ENCODE results near the gene PEX5.

PEX5 gene

GRCh38 chr12:7143564-7143963 is 45.9 kb upstream of the PEX5 start:
- Histone ChIP-seq H2AFZ (ENCODE audit: low read depth) (no peak overlapping the region), H3K4me1 (ENCODE audit: low read depth, poor library complexity, severe bottlenecking) (peaks cover 4% of the 10 kb centered on the region), H3K27me3 (ENCODE audit: insufficient read depth, low read depth) (no peaks in the 10 kb centered on the region), H3K27ac (no peak overlapping the region), H3K4me2 (no peak overlapping the region), H3K9ac (no peak overlapping the region), H3K36me3 (ENCODE audit: insufficient read depth) (no peaks in the 10 kb centered on the region), H3K4me3 (IDR thresholded peaks at IDR 0.05; ENCODE audit: insufficient read depth, low read depth, low read length) (no peak overlapping the region), H3K79me2 (ENCODE audit: insufficient read depth, low read depth) (no peaks in the 10 kb centered on the region), H4K20me1 (ENCODE audit: insufficient read depth) (no peaks in the 10 kb centered on the region)
- no peak for TF ChIP-seq CTCF (conservative IDR thresholded peaks at IDR 0.05; ENCODE audit: low read depth, low read length)

GRCh38 chr12:7144414-7145120 is 44.9 kb upstream of the PEX5 start:
- Histone ChIP-seq H3K4me1 (ENCODE audit: low read depth, poor library complexity, severe bottlenecking) (peaks cover 4% of the 10 kb centered on the region), H3K36me3 (ENCODE audit: insufficient read depth) (no peaks in the 10 kb centered on the region), H3K79me2 (ENCODE audit: insufficient read depth, low read depth) (no peaks in the 10 kb centered on the region), H3K27me3 (ENCODE audit: insufficient read depth, low read depth) (no peaks in the 10 kb centered on the region), H2AFZ (ENCODE audit: low read depth) (no peak overlapping the region), H3K4me3 (IDR thresholded peaks at IDR 0.05; ENCODE audit: insufficient read depth, low read depth, low read length) (no peak overlapping the region), H3K4me2 (no peak overlapping the region), H3K9ac (no peak overlapping the region), H4K20me1 (ENCODE audit: insufficient read depth) (no peaks in the 10 kb centered on the region), H3K27ac (no peak overlapping the region)
- peak; percentile 76 for TF ChIP-seq CTCF (conservative IDR thresholded peaks at IDR 0.05; ENCODE audit: low read depth, low read length)

- no peak overlapping the region for H3K4me2 ChIP-seq
- no peak overlapping the region for H3K4me3 ChIP-seq (IDR thresholded peaks at IDR 0.05; ENCODE audit: insufficient read depth, low read depth, low read length)
- no peak overlapping the region for H2AFZ ChIP-seq (ENCODE audit: low read depth)
- H3K36me3 ChIP-seq (ENCODE audit: insufficient read depth): no peaks in the 10 kb centered on the region
- H3K79me2 ChIP-seq (ENCODE audit: insufficient read depth, low read depth): no peaks in the 10 kb centered on the region
- H3K27me3 ChIP-seq (ENCODE audit: insufficient read depth, low read depth): no peaks in the 10 kb centered on the region
- TF ChIP-seq CTCF (conservative IDR thresholded peaks at IDR 0.05; ENCODE audit: low read depth, low read length): no peak
- no peaks in the 10 kb centered on the region for H4K20me1 ChIP-seq (ENCODE audit: insufficient read depth)
- H3K27ac ChIP-seq: no peak overlapping the region
- no peak overlapping the region for H3K9ac ChIP-seq
- peaks cover 4% of the 10 kb centered on the region for H3K4me1 ChIP-seq (ENCODE audit: low read depth, poor library complexity, severe bottlenecking)
Measured at GRCh38 chr12:7145671-7146070, 43.8 kb upstream of the PEX5 start.

GRCh38 chr12:7146228-7146627 is 43.3 kb upstream of the PEX5 start:
- Histone ChIP-seq H3K36me3 (ENCODE audit: insufficient read depth) (no peaks in the 10 kb centered on the region), H3K9ac (no peak overlapping the region), H3K4me3 (IDR thresholded peaks at IDR 0.05; ENCODE audit: insufficient read depth, low read depth, low read length) (no peak overlapping the region), H2AFZ (ENCODE audit: low read depth) (no peak overlapping the region), H3K27me3 (ENCODE audit: insufficient read depth, low read depth) (no peaks in the 10 kb centered on the region), H3K27ac (no peak overlapping the region), H4K20me1 (ENCODE audit: insufficient read depth) (no peaks in the 10 kb centered on the region), H3K4me2 (no peak overlapping the region), H3K4me1 (ENCODE audit: low read depth, poor library complexity, severe bottlenecking) (peaks cover 4% of the 10 kb centered on the region), H3K79me2 (ENCODE audit: insufficient read depth, low read depth) (no peaks in the 10 kb centered on the region)
- no peak for TF ChIP-seq CTCF (conservative IDR thresholded peaks at IDR 0.05; ENCODE audit: low read depth, low read length)

All from KMS-11 (cell line).